Measurements from ENCODE around the gene KCNN3.

DNA sequence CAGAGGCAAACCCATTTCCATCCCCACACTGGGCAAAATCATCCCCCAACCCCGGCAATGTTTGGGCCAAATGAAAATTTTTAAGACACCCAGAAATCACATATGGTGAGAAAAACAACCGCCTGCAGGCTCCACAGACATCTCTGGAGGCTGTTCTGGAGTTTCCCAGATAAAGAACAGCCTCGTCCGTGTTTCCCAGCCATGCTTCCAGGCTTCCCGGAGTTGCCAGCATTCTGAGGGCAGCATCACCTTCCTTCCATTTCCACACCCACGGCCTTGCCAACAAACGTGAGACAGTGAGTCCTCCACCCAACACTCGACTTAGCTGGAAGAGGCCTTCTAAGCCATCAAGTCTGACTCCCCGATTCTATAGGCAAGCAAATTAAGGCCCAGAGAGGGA lies 36.9 kb downstream of the KCNN3 start:
- TF ChIP-seq, protein P1, sequence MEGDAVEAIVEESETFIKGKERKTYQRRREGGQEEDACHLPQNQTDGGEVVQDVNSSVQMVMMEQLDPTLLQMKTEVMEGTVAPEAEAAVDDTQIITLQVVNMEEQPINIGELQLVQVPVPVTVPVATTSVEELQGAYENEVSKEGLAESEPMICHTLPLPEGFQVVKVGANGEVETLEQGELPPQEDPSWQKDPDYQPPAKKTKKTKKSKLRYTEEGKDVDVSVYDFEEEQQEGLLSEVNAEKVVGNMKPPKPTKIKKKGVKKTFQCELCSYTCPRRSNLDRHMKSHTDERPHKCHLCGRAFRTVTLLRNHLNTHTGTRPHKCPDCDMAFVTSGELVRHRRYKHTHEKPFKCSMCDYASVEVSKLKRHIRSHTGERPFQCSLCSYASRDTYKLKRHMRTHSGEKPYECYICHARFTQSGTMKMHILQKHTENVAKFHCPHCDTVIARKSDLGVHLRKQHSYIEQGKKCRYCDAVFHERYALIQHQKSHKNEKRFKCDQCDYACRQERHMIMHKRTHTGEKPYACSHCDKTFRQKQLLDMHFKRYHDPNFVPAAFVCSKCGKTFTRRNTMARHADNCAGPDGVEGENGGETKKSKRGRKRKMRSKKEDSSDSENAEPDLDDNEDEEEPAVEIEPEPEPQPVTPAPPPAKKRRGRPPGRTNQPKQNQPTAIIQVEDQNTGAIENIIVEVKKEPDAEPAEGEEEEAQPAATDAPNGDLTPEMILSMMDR (IDR thresholded peaks at IDR 0.05) = no peak
- TF ChIP-seq EZH2 (IDR thresholded peaks at IDR 0.05) (no peak), EZH2phosphoT487 (IDR thresholded peaks at IDR 0.05) (no peak)
